GM12872 (cell line): ENCODE data around the gene P2RX2.

ENCODE experiments used
- CTCF ChIP-seq: IDR thresholded peaks from 3 replicates; pipeline ENCODE4 v1.5.1; 2011; ENCODE audit warnings: low read depth, mild to moderate bottlenecking, low read length, moderate library complexity; ENCODE audit not compliant: insufficient read depth

P2RX2 gene

GRCh38 chr12:132600048-132601032 is 18.2 kb upstream of the P2RX2 start:
- TF ChIP-seq CTCF, result peak; percentile 51

- TF ChIP-seq CTCF, result no peak
These were observed 17.2 kb upstream of the P2RX2 start for GRCh38 chr12:132601171-132601883.

GRCh38 chr12:132602572-132603239 is 15.9 kb upstream of the P2RX2 start:
- TF ChIP-seq CTCF, result no peak

DNA sequence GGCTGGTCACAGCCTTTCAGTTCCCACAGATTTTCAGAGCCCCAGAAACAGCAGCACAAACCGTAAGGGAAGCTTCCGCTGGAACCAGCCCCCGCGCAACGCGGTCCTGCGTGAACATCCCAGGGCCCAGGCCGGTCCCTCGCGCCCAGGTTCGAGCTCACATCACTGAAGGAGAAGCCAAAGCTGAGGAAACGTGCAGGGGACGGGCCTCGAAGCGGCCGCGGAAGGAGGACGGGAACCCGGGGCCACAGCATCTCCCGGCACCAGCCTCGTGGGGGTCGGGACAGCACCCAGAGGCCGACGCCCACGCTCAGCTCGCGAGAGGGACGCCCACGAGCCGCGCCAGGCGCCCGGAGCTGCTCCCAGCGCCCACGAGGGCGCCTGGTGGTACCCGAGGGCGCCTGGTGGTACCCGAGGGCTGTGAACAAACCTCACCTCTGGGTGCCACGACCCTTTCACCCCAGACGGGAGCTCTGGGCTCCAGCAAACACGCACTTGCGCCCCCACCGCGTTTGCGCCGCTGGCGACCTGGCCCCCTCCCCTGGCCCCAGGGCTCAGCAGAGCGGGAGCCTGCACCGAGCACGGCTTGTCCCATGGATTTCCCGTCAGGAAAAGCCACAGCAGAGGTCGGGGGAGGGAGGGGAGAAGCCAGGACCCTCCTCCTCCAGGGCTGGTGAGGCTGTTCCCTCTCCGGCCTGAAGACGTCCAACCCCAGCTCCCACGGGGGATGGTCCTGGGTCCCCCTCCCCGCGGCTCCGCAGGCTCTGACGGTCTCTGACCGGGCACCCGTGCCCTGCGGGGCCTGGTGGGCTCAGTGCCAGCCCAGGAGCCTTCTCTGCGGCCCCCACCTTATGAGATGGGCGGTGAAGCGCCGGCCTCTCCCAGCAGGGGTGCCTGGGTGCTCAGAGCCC is 15.1 kb upstream of the P2RX2 start:
- TF ChIP-seq CTCF, result no peak

DNA sequence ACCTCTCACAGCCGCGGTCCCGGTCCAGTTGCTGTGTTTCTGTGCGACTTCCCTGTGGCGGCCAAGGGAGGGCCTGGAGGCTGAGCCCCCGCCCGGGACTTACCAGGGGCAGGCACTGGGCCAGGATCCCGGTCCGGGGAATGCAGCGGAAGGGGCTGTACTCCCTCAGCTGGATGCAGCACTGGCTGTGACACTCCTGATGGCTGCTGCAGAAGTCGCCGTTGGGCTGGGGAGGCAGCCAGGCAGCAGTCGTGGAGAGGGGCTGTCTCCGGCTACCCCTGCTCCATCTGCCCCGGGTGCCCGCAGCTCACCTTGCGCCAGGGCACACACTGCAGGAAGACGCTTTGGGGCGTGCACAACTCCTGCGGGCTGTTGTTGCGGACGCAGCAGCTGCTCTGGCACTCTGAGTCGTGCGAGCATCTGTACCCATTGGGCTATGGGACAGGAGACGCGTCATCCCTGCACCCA is 14.4 kb upstream of the P2RX2 start:
- TF ChIP-seq CTCF, result no peak

DNA sequence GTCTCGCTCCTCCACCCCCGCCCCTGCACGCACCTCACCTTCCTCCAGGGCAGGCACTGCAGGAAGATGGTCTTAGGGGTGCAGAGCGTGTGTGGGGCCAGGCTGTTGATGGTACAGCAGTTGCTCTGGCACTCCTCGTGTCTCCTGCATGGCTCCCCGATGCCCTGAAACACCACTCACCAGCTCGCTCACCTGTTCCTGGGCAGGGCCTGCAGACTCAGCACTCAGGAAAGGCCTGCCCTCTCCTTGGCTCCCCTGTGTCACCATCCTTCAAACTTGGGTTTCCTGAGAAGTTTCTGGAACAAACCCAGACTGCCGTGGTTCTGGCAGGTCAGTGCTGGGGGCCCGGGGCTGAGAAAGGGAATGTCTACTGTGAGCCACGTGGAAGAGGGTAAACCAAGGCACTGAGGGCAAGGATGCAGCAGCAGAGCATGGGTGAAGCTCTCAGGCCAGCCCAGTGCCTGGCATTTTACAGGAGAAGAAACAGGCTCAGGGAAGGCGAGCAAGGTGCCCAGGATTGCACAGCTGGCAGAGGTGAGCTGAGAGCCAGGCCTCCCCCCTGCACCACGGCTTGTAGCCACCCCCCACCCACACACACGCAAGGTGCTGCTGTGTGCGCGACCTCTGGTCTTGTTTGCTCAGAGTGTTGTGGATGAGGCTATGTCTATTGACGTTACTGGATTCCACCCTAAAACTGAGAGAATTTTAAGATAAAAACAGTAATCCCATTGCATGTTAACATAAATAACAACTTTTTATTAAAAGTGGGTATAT is 13.7 kb upstream of the P2RX2 start:
- TF ChIP-seq CTCF, result no peak
